NCI-H2107 treated with DMSO at 0.1 percent for 48 hours (cell line): ENCODE data around the gene ADM2.
"Not testable (repeated sequence)": the region's sequence is repeated elsewhere in the genome, so short reads cannot be mapped to it uniquely, and the experiment has no call there.

Experiments
- DNase-seq: peaks from one replicate; lab custom pipeline; 2025; ENCODE audit not compliant: unreplicated experiment; lab: John Stamatoyannopoulos, UW

The ADM2 gene

GRCh38 chr22:50533856-50534711 lies 52.7 kb downstream of the ADM2 start:
- DNase-seq = not testable (repeated sequence)

- DNase-seq = no peak
Observed at GRCh38 chr22:50535113-50535512, 53.8 kb downstream of the ADM2 start.
